Loucy (cell line): ENCODE results near the gene DLK1.

Source experiments
- EZH2phosphoT487 ChIP-seq: fragments of 200-600 bp; IDR thresholded peaks from 2 replicates; pipeline ENCODE4 v1.6.1; 2018; ENCODE audit warnings: antibody characterized with exemption, mild to moderate bottlenecking, moderate library complexity, borderline replicate concordance
- TF ChIP-seq, protein P1 (sequence below): fragments of 200-600 bp; sonication (generic); conservative IDR thresholded peaks from 2 replicates; pipeline ENCODE4 v1.5.1; 2014; ENCODE audit warnings: mild to moderate bottlenecking, antibody characterized with exemption, low read length

DNA sequence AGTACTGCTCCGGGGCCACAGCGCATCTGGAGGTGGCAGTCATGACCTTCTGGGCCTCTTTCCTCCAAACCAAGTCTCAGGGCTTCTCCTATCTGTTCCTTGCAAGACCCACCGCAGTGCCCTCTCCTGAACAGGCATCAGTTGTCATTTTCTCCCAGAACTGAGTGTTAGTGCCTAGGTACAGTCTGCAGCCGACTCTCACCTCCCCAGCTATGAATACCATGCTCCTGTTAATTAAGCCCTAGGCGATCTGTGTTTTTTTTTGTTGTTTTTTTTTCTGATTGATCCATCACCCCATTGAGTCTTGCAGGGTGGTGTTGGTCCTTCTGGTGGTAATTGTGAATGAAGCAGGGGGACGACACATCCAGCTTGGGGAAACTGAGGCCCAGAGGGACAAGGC lies 47.5 kb upstream of the DLK1 start:
- TF ChIP-seq, protein P1, sequence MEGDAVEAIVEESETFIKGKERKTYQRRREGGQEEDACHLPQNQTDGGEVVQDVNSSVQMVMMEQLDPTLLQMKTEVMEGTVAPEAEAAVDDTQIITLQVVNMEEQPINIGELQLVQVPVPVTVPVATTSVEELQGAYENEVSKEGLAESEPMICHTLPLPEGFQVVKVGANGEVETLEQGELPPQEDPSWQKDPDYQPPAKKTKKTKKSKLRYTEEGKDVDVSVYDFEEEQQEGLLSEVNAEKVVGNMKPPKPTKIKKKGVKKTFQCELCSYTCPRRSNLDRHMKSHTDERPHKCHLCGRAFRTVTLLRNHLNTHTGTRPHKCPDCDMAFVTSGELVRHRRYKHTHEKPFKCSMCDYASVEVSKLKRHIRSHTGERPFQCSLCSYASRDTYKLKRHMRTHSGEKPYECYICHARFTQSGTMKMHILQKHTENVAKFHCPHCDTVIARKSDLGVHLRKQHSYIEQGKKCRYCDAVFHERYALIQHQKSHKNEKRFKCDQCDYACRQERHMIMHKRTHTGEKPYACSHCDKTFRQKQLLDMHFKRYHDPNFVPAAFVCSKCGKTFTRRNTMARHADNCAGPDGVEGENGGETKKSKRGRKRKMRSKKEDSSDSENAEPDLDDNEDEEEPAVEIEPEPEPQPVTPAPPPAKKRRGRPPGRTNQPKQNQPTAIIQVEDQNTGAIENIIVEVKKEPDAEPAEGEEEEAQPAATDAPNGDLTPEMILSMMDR = no peak
- TF ChIP-seq EZH2phosphoT487 = no peak
